B cell (primary cell): Measurements from ENCODE around the gene SEMA4C.

Experiments used
- CTCF ChIP-seq: fragments of 200-600 bp; IDR thresholded peaks from one replicate; pipeline ENCODE4 v1.8.0; 2022; ENCODE audit warnings: antibody characterized with exemption, mild to moderate bottlenecking
- EZH2 ChIP-seq: IDR thresholded peaks from 2 replicates; pipeline ENCODE4 v1.6.1; 2012; ENCODE audit warnings: borderline replicate concordance, low read depth, mild to moderate bottlenecking, moderate library complexity, low read length; ENCODE audit not compliant: insufficient read depth, poor library complexity, severe bottlenecking

- TF ChIP-seq EZH2 (no peak), CTCF (no peak)
These were observed 36.8 kb upstream of the SEMA4C start for GRCh38 chr2:96906729-96907114.
